Body of pancreas (tissue), 4 donors: ENCODE measurements around the gene EML6.

Experiments used
- POLR2A ChIP-seq, 3 donors: fragments of 450-650 bp; IDR thresholded peaks; one replicate each; pipeline ENCODE4 v1.6.1; 2016; ENCODE audit warnings: antibody characterized with exemption in 3 of 3, mild to moderate bottlenecking in 2 of 3
- TF ChIP-seq, protein P1 (sequence below), 7 experiments: fragments of 450-650 bp in 4 of 7; fragments of 200-600 bp in 3 of 7; sonication (generic) in 3 of 7; IDR thresholded peaks; one replicate each; pipeline ENCODE4 v1.5.1; 2016 to 2019; ENCODE audit warnings: antibody characterized with exemption in 7 of 7

DNA sequence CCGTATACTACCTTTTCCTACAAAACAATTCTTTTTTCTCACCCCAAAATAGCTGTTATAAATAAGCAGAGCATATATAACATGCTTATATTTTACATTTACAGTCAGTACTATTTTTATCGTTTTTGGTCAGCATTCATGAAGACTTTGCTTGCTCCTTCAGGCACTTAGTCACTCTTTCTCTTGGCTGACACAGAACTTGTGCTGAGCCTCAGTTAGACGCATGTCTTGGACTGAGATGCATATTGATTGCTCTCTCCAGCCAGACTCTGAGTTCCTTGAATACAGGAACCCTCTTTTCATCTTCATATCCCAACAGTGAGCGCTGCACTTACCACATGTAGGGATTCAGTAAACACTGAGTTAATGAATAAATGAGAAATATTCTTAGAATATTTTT, 168.4 kb downstream of the EML6 start:
- TF ChIP-seq, protein P1, sequence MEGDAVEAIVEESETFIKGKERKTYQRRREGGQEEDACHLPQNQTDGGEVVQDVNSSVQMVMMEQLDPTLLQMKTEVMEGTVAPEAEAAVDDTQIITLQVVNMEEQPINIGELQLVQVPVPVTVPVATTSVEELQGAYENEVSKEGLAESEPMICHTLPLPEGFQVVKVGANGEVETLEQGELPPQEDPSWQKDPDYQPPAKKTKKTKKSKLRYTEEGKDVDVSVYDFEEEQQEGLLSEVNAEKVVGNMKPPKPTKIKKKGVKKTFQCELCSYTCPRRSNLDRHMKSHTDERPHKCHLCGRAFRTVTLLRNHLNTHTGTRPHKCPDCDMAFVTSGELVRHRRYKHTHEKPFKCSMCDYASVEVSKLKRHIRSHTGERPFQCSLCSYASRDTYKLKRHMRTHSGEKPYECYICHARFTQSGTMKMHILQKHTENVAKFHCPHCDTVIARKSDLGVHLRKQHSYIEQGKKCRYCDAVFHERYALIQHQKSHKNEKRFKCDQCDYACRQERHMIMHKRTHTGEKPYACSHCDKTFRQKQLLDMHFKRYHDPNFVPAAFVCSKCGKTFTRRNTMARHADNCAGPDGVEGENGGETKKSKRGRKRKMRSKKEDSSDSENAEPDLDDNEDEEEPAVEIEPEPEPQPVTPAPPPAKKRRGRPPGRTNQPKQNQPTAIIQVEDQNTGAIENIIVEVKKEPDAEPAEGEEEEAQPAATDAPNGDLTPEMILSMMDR (IDR thresholded peaks at IDR 0.05), result no peak
- no peak for TF ChIP-seq POLR2A (IDR thresholded peaks at IDR 0.05)
